C4-2B (cell line): ENCODE results near the gene APOA1.

Source experiments
- H3K27ac ChIP-seq: fragments of 450-650 bp; 2 replicates; pipeline ENCODE4 v1.5.1; 2017
- ZFX ChIP-seq: fragments of 450-650 bp; IDR thresholded peaks from 2 replicates; pipeline ENCODE4 v1.6.1; 2017
- TF ChIP-seq, protein P1 (sequence below): fragments of 450-650 bp; conservative IDR thresholded peaks from 2 replicates; pipeline ENCODE4 v1.5.1; 2017; ENCODE audit warnings: mild to moderate bottlenecking

APOA1 gene

DNA sequence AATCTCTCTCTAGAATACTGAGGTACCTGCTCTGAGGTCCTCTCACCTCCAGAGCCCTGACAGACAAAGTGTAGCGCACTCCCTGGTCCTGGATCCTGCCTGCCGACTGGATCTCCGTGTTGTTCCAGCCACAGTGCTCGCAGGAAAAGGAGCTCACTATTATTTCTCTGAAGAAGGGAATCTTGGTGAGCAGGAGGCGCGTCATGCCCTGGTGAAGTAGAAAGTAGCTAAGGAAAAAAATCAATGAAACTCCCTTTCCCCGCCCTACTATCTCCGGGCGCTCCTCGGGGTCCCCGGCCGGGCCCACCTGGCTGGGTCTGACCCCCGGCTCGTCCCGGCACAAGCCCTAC, 50.0 kb downstream of the APOA1 start:
- peak overlapping the region; percentile 78 for H3K27ac ChIP-seq
- TF ChIP-seq ZFX = no peak
- TF ChIP-seq, protein P1, sequence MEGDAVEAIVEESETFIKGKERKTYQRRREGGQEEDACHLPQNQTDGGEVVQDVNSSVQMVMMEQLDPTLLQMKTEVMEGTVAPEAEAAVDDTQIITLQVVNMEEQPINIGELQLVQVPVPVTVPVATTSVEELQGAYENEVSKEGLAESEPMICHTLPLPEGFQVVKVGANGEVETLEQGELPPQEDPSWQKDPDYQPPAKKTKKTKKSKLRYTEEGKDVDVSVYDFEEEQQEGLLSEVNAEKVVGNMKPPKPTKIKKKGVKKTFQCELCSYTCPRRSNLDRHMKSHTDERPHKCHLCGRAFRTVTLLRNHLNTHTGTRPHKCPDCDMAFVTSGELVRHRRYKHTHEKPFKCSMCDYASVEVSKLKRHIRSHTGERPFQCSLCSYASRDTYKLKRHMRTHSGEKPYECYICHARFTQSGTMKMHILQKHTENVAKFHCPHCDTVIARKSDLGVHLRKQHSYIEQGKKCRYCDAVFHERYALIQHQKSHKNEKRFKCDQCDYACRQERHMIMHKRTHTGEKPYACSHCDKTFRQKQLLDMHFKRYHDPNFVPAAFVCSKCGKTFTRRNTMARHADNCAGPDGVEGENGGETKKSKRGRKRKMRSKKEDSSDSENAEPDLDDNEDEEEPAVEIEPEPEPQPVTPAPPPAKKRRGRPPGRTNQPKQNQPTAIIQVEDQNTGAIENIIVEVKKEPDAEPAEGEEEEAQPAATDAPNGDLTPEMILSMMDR = no peak

DNA sequence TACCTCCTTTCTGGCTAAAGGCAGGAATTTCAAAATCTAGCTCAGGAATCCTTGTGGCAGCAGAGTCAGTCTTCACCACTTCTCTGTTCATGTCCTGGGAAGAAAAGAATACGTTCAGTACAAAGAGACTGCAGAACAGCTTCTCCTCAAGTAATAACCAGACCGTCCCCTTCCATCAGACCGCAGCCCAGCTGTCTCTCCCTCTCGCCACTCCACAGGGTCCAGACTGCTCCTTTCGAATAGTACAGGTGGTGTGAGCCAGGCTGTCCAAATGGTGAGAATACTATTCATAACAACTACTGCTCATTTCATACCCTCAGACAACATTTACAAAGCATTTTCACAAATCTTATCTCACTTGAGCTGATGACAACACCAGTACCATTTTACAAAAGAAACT, 50.5 kb downstream of the APOA1 start:
- peak overlapping the region; percentile 78 for H3K27ac ChIP-seq
- TF ChIP-seq ZFX = no peak
- TF ChIP-seq, protein P1 = no peak

DNA sequence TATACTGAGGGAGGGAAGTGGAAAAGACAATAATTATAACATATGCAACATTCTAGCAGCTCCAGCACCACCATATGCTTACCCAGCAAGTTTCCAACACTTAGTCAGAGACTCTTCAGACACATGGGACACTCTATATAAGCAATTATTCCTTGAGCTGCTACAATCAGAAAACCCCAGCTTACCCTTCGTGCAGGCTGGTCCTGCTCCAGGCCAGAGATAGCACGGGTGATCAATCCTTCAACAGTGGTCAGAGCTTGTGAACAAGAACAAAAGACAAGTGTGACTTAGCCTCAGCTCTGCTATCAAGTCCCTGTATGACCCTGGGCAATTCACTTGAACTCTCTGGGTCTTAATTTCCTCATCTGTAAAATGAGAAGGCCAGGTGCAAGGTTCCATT, 51.1 kb downstream of the APOA1 start:
- TF ChIP-seq ZFX = no peak
- TF ChIP-seq, protein P1 = no peak
- no peak overlapping the region for H3K27ac ChIP-seq
